ENCODE measurements around the gene YY1.

DNA sequence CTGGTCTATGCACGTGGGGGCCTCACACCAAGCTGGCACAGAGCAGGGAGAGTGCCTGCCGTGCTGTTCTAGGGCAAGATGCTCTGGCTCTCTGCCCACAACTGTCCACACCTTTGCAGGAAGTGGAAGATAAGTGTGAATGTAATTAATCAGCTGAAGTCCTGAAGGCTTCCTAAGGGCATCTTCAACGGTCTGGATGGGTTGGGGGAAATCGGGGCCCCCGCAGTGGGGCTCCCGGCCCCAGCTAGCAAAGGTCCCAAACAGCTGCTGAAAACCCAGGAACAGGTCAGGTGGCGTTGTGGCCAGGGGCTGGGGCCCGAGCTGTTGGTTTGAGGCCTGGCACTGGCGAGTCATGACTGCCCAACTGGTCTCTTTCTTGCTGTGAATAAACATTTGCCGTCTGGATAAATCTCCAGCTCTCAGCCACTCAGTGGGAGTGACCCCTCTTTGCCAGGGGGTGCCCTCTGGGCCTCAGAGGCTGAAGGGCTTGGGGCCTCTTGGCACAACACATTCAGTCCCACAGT is 74.0 kb downstream of the YY1 start:
- TF ChIP-seq, protein P1, sequence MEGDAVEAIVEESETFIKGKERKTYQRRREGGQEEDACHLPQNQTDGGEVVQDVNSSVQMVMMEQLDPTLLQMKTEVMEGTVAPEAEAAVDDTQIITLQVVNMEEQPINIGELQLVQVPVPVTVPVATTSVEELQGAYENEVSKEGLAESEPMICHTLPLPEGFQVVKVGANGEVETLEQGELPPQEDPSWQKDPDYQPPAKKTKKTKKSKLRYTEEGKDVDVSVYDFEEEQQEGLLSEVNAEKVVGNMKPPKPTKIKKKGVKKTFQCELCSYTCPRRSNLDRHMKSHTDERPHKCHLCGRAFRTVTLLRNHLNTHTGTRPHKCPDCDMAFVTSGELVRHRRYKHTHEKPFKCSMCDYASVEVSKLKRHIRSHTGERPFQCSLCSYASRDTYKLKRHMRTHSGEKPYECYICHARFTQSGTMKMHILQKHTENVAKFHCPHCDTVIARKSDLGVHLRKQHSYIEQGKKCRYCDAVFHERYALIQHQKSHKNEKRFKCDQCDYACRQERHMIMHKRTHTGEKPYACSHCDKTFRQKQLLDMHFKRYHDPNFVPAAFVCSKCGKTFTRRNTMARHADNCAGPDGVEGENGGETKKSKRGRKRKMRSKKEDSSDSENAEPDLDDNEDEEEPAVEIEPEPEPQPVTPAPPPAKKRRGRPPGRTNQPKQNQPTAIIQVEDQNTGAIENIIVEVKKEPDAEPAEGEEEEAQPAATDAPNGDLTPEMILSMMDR (conservative IDR thresholded peaks at IDR 0.05; ENCODE audit: low read length), result no peak
- TF ChIP-seq EZH2phosphoT487 (IDR thresholded peaks at IDR 0.05; ENCODE audit: borderline replicate concordance), result no peak

Data from Loucy (cell line).